ENCODE results near the gene NT5E.

The NT5E gene

GRCh38 chr6:85429346-85429745 is 20.5 kb upstream of the NT5E start:
- H4K20me1 ChIP-seq (ENCODE audit: low read depth, low read length), result no peaks in the 10 kb centered on the region
- no peak overlapping the region for H2AFZ ChIP-seq (ENCODE audit: low read depth, low read length, severe bottlenecking)
- no peak overlapping the region for H3K4me3 ChIP-seq (ENCODE audit: insufficient read depth, low read length, poor library complexity, severe bottlenecking)
- no peaks in the 10 kb centered on the region for H3K27me3 ChIP-seq (ENCODE audit: low read length)
- H3F3A ChIP-seq (ENCODE audit: insufficient read depth), result no peaks in the 10 kb centered on the region
- H3K79me2 ChIP-seq (ENCODE audit: insufficient read depth, low read length), result no peaks in the 10 kb centered on the region
- H3K9ac ChIP-seq (ENCODE audit: low read length), result no peak overlapping the region
- no peak overlapping the region for H3K4me2 ChIP-seq (ENCODE audit: low read depth, low read length, poor library complexity, severe bottlenecking)
- no peaks in the 10 kb centered on the region for H3K9me2 ChIP-seq (replicated peaks; ENCODE audit: insufficient read depth, low read length)
- TF ChIP-seq CTCF (IDR thresholded peaks at IDR 0.05; ENCODE audit: insufficient read depth, low read length, poor library complexity, severe bottlenecking), result no peak
- TF ChIP-seq EZH2phosphoT487 (conservative IDR thresholded peaks at IDR 0.05; ENCODE audit: low read length), result no peak
- H3K27ac ChIP-seq (ENCODE audit: low read depth, low read length), result no peak overlapping the region
- no peaks in the 10 kb centered on the region for H3K9me3 ChIP-seq (ENCODE audit: insufficient read depth, low read length)
- H3K36me3 ChIP-seq (ENCODE audit: low read length), result no peaks in the 10 kb centered on the region

GRCh38 chr6:85431271-85431670 is 18.6 kb upstream of the NT5E start:
- Histone ChIP-seq H3K79me2 (ENCODE audit: insufficient read depth, low read length) (no peaks in the 10 kb centered on the region), H3K4me2 (ENCODE audit: low read depth, low read length, poor library complexity, severe bottlenecking) (no peak overlapping the region), H3K9me3 (ENCODE audit: insufficient read depth, low read length) (no peaks in the 10 kb centered on the region)

GRCh38 chr6:85432554-85432953 is 17.3 kb upstream of the NT5E start:
- H3K27ac ChIP-seq (ENCODE audit: low read depth, low read length), result no peak overlapping the region
- no peaks in the 10 kb centered on the region for H3F3A ChIP-seq (ENCODE audit: insufficient read depth)
- H3K9ac ChIP-seq (ENCODE audit: low read length), result no peak overlapping the region

More at GRCh38 chr6:85431271-85431670, 18.6 kb upstream of the NT5E start:
- H3K4me3 ChIP-seq (ENCODE audit: insufficient read depth, low read length, poor library complexity, severe bottlenecking), result no peak overlapping the region
- H3K27ac ChIP-seq (ENCODE audit: low read depth, low read length), result no peak overlapping the region
- H3K36me3 ChIP-seq (ENCODE audit: low read length), result no peaks in the 10 kb centered on the region
- H4K20me1 ChIP-seq (ENCODE audit: low read depth, low read length), result no peaks in the 10 kb centered on the region
- no peak for TF ChIP-seq CTCF (IDR thresholded peaks at IDR 0.05; ENCODE audit: insufficient read depth, low read length, poor library complexity, severe bottlenecking)
- no peak for TF ChIP-seq EZH2phosphoT487 (conservative IDR thresholded peaks at IDR 0.05; ENCODE audit: low read length)
- no peak overlapping the region for H2AFZ ChIP-seq (ENCODE audit: low read depth, low read length, severe bottlenecking)
- no peak overlapping the region for H3K9ac ChIP-seq (ENCODE audit: low read length)
- H3K9me2 ChIP-seq (replicated peaks; ENCODE audit: insufficient read depth, low read length), result no peaks in the 10 kb centered on the region
- no peaks in the 10 kb centered on the region for H3K27me3 ChIP-seq (ENCODE audit: low read length)
- no peaks in the 10 kb centered on the region for H3F3A ChIP-seq (ENCODE audit: insufficient read depth)

More at GRCh38 chr6:85432554-85432953, 17.3 kb upstream of the NT5E start:
- no peaks in the 10 kb centered on the region for H3K9me2 ChIP-seq (replicated peaks; ENCODE audit: insufficient read depth, low read length)
- H3K36me3 ChIP-seq (ENCODE audit: low read length), result no peaks in the 10 kb centered on the region
- H3K4me2 ChIP-seq (ENCODE audit: low read depth, low read length, poor library complexity, severe bottlenecking), result no peak overlapping the region
- TF ChIP-seq EZH2phosphoT487 (conservative IDR thresholded peaks at IDR 0.05; ENCODE audit: low read length) (no peak), CTCF (IDR thresholded peaks at IDR 0.05; ENCODE audit: insufficient read depth, low read length, poor library complexity, severe bottlenecking) (no peak)
- H3K79me2 ChIP-seq (ENCODE audit: insufficient read depth, low read length), result no peaks in the 10 kb centered on the region
- no peak overlapping the region for H2AFZ ChIP-seq (ENCODE audit: low read depth, low read length, severe bottlenecking)
- H3K4me3 ChIP-seq (ENCODE audit: insufficient read depth, low read length, poor library complexity, severe bottlenecking), result no peak overlapping the region
- H4K20me1 ChIP-seq (ENCODE audit: low read depth, low read length), result no peaks in the 10 kb centered on the region
- no peaks in the 10 kb centered on the region for H3K27me3 ChIP-seq (ENCODE audit: low read length)
- H3K9me3 ChIP-seq (ENCODE audit: insufficient read depth, low read length), result no peaks in the 10 kb centered on the region
